ENCODE data around the gene CYP4B1.

DNA sequence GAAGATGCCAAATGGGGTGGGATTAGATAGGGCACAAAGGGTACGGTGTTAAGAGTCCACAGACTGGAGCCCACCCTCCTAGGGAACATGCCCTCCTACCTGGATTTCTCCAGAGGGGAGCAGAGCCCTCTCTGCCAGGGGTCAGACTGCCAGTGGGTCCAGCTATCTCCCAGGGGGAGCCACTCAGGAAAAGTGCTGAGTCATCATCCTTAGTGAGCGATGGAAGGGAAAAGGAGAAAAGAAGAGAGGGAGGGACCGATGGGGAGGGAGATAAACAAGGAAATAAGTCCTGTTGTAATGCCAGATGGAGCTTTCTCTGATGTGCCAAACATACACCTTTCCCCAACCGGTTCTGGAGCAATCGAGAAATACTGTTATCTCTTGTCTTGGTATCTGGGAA lies 30.4 kb upstream of the CYP4B1 start:
- no peak for TF ChIP-seq EZH2 (IDR thresholded peaks at IDR 0.05)
- no peak for TF ChIP-seq POLR2AphosphoS5 (IDR thresholded peaks at IDR 0.05; ENCODE audit: borderline replicate concordance, low read depth, low read length)

All from SK-N-MC (cell line).